ENCODE measurements around the gene JAZF1. TPM values are rescaled to one million over a fixed set of nuclear protein-coding genes. Genes with fewer than 3 reads are reported as not detected.

Gene JAZF1
- total RNA-seq, 1 experiment from 2014 or later: 9.1 TPM

GRCh38 chr7:27840760-27841364, 339.7 kb downstream of the JAZF1 start:
- H3K27ac ChIP-seq (ENCODE audit: insufficient read length, low read depth, low read length): no peak overlapping the region
- no peak overlapping the region for H4K8ac ChIP-seq (replicated peaks; ENCODE audit: insufficient read length, low read depth, low read length)
- H3K79me1 ChIP-seq (ENCODE audit: insufficient read depth, low read depth, low read length, poor library complexity, severe bottlenecking): no peaks in the 10 kb centered on the region
- Mint-ChIP-seq H3K9me3 (no peaks in the 10 kb centered on the region), H3K36me3 (ENCODE audit: insufficient read depth in 1 of 3, low read depth in 3 of 3) (peaks cover 0 to 3% (median 0%) of the 10 kb centered on the region in 3 experiments; a peak in 1 of 7 replicates), H3K27me3 (ENCODE audit: low read depth) (no peaks in the 10 kb centered on the region), H3K4me3 (no peak overlapping the region), H3K4me1 (peaks cover 30 to 32% of the 10 kb centered on the region in 2 experiments), H3K27ac (no peak overlapping the region)
- no peaks in the 10 kb centered on the region for H4K20me1 ChIP-seq (ENCODE audit: control insufficient read depth, insufficient read depth, insufficient read length)
- H3K9me3 ChIP-seq (ENCODE audit: control insufficient read depth, low read depth, low read length): no peaks in the 10 kb centered on the region
- no peak overlapping the region for H3K4ac ChIP-seq (ENCODE audit: low read depth, low read length)
- no peak for DNase-seq
- no peaks in the 10 kb centered on the region for H3K27me3 ChIP-seq (ENCODE audit: insufficient read depth, low read length)
- H2AFZ ChIP-seq (ENCODE audit: low read length): no peak overlapping the region
- no peaks in the 10 kb centered on the region for H3K79me2 ChIP-seq (ENCODE audit: insufficient read depth, low read length)
- H3K9ac ChIP-seq (ENCODE audit: extremely low read depth, insufficient read length, low read length): no peak overlapping the region
- no peaks in the 10 kb centered on the region; the same call in 1 of the 2 replicates for H3K4me1 ChIP-seq (ENCODE audit: insufficient read depth, low read length)
- H3T11ph ChIP-seq (ENCODE audit: low read length): no peak overlapping the region
- no CpG with 5 or more reads among the region's 18 CpGs for WGBS (ENCODE audit: extremely low coverage, insufficient read length, low lambda C conversion rate)
- TF ChIP-seq CTCF (conservative IDR thresholded peaks at IDR 0.05): no peak
- no peak overlapping the region for H3K14ac ChIP-seq (ENCODE audit: insufficient read depth, low read length)
- no peaks in the 10 kb centered on the region for H3K23me2 ChIP-seq (ENCODE audit: insufficient read length, low read depth, low read length, poor library complexity, severe bottlenecking)
- H2AK5ac ChIP-seq (ENCODE audit: insufficient read length, low read length): no peak overlapping the region
- H4K91ac ChIP-seq (ENCODE audit: insufficient read length, low read depth, low read length): no peak overlapping the region
- no peak overlapping the region for H3K4me2 ChIP-seq (ENCODE audit: insufficient read depth, insufficient read length, low read length)
- H3K56ac ChIP-seq (ENCODE audit: insufficient read length, low read depth, low read length): no peak overlapping the region
- H2BK15ac ChIP-seq (ENCODE audit: low read depth, low read length): no peak overlapping the region
- H2BK120ac ChIP-seq (ENCODE audit: low read depth, low read length, poor library complexity, severe bottlenecking): no peak overlapping the region
- no peak overlapping the region for H3K23ac ChIP-seq (ENCODE audit: insufficient read length, low read depth, low read length)
- no peak overlapping the region for H4K5ac ChIP-seq (ENCODE audit: insufficient read length, low read depth, low read length)
- no peak overlapping the region for H2BK12ac ChIP-seq (ENCODE audit: insufficient read length, low read depth, low read length)
- no peak overlapping the region for H3K18ac ChIP-seq (ENCODE audit: insufficient read length, low read depth, low read length)
- no peak overlapping the region for H2BK5ac ChIP-seq (ENCODE audit: insufficient read length, low read length)
- H2BK20ac ChIP-seq (ENCODE audit: low read depth, low read length, poor library complexity, severe bottlenecking): no peak overlapping the region
